HG02970 (cell line): Measurements from ENCODE around the gene AGPAT2.

Source experiments
- ATAC-seq: cut with Tn5 transposase; IDR thresholded peaks from one replicate; pipeline ENCODE4 v1.9.1; 2021; ENCODE audit warnings: mild to moderate bottlenecking, moderate library complexity, moderate number of reproducible peaks; ENCODE audit not compliant: unreplicated experiment, low FRiP score

AGPAT2 gene

DNA sequence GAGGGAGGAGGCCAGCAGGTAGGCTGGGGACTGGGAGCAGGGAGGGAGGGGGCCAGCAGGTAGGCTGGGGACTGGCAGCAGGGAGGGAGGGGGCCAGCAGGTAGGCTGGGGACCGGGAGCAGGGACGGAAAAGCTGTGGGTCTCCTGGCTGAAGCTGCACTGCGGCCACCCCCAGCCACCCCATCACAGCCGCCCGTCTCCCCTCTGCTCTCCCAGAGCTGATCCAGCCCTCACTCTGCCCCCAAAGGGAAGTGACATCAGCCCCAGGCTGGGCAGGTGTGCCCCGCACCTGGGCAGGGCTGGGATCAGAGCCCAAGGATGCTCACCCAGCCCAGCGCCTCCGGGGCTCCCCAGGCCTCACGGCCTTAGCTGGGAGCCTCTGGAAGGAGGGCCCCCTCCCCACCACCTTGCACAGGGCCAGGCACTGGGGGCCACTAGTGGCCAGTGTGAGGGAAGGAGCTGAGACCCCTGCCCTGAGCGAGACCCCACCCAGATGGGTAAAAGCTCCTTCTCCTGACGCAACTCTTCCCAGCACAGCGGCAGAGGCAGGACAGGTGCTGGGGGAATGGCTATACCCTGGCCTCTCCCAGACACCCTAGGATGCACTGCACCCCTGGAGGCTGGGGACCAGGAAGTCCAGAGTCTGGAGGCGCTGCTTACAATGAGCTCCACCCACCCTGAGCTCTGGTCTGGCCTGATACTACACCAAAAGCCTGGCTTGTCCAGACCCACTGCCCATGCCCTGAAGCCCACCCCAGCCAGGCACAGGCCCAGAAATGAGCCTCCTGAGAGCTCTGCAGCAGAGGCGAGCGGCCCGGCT, 11.6 kb downstream of the AGPAT2 start:
- ATAC-seq, result no peak

- no peak for ATAC-seq
These were observed 12.4 kb downstream of the AGPAT2 start for GRCh38 chr9:136674786-136675349.

GRCh38 chr9:136673975-136674785, 13.1 kb downstream of the AGPAT2 start:
- no peak for ATAC-seq

DNA sequence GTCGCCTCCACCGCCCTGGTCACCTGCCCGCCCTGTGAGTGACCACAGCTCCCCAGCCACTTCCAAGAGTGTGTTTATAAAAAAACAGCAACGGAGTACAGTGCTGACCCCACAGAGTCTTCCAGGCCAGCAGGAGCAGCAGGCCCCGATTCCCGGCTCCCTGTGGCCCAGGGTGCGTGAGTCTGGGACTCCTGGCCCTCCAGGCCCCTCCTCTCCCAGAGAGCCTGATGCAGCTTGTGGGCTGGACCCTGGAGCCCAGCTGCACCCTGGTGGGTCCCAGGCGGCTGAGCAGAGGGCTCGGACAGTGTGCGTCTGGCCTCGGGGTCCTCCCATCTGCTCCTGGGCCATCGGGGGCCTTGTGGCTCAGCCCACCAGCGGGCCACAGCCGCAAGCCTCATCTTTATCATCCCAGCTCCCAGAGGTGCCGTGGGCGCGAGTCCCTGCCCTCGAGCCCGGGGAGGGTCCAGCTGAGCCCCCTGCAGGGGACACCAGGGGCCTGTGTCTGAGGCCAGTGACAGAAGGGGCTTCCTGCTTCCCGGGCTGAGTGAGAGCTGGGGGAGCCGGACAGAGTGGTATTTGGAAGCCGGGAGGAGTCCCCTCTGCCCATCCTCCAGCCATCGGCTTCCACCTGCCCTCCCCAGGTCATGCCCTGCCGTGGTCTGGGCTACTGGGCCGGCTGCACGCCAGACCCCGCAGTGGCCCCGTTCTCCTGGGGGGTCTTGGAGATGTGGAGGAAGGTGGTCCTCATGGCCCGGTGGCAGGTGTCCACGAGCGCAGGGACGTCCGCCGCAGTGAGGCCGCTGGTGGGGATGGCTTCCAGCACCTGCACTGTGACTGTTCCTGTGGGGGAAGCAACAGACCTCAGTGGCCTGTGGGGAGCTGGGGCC, 13.9 kb downstream of the AGPAT2 start:
- ATAC-seq, result no peak

DNA sequence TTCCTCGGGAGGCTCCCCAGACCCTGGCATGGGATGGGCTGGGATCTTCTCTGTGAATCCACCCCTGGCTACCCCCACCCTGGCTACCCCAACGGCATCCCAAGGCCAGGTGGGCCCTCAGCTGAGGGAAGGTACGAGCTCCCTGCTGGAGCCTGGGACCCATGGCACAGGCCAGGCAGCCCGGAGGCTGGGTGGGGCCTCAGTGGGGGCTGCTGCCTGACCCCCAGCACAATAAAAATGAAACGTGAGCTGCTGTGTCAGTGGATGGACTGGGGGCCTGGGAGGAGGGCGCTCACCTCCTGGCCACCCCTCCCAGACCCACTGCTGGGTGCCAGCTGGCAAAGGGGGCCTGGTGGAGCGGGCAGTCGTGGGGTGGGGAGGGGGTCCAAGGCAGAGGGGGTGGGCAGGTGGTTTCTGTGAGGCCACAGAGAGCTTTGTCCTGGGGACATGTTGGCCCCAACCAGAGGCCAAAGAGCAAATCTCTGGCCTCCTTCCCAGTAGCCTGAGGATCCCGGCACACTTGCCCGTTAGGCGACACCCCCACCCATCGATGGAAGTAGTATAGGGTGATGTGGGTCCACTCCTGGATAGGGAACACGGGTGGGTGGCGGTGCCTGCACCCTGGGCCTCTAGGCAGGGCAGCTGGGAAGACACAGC, 14.7 kb downstream of the AGPAT2 start:
- no peak for ATAC-seq

GRCh38 chr9:136671646-136672430, 15.4 kb downstream of the AGPAT2 start:
- no peak for ATAC-seq

- ATAC-seq, result no peak
These were observed 16.0 kb downstream of the AGPAT2 start for GRCh38 chr9:136671254-136671614.

- no peak for ATAC-seq
These were observed 16.5 kb downstream of the AGPAT2 start for GRCh38 chr9:136670576-136671253.

DNA sequence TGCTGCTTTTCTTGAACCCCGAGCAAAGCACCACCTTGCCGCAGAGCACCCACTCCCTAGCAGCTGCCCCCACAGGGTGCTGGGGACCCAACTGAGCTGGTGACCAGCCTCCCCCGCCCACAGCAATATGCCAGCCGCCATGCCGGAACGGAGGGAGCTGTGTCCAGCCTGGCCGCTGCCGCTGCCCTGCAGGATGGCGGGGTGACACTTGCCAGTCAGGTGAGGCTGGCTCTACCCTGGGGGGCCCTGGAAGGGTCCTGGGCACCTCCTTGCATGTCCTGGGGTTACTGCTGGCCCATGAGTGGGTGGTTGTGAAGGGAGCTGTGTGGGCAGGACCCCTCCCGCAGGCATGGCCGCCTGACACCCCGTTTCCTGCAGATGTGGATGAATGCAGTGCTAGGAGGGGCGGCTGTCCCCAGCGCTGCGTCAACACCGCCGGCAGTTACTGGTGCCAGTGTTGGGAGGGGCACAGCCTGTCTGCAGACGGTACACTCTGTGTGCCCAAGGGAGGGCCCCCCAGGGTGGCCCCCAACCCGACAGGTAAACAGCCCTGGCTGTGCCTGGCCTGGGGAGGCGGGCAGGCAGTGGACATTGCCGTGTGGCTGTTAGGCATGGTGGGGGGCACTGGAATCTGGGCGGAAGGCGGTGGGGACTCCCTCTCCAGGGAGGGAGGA, 17.3 kb downstream of the AGPAT2 start:
- no peak for ATAC-seq

DNA sequence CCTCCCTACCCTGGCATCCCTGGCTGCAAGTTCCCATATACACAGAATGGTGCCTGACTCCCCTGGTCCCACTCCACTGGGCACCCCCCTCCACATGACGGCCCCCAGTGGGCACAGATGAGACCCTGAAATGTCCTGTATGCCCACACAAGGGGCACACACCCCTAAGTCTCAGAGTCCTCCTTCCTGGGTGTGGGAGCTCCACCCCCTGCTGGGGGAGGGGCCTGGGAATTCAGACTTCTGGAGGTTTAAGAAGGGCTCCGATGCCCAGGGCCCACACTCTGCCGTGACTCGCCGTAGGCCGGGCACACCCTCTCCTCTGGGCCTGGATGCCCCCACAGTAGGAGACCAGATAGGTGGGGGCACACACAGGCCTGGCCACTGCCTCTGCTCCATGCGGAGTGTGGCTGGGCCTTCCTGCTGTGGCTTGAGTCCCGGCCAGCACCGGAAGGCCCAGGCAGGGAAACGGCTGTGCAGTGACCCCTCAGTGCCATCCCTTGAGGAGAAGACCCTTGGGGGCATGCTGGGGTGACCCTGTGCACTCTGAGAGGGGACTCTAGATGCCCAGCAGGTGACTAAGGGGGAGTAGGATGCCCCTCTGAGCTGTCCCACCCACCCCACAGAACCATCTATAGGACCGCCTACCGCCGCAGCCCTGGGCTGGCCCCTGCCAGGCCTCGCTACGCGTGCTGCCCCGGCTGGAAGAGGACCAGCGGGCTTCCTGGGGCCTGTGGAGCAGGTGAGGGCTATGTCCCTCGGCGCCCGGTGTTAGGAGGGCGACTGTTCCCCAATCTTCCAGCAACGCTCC, 18.1 kb downstream of the AGPAT2 start:
- no peak for ATAC-seq

DNA sequence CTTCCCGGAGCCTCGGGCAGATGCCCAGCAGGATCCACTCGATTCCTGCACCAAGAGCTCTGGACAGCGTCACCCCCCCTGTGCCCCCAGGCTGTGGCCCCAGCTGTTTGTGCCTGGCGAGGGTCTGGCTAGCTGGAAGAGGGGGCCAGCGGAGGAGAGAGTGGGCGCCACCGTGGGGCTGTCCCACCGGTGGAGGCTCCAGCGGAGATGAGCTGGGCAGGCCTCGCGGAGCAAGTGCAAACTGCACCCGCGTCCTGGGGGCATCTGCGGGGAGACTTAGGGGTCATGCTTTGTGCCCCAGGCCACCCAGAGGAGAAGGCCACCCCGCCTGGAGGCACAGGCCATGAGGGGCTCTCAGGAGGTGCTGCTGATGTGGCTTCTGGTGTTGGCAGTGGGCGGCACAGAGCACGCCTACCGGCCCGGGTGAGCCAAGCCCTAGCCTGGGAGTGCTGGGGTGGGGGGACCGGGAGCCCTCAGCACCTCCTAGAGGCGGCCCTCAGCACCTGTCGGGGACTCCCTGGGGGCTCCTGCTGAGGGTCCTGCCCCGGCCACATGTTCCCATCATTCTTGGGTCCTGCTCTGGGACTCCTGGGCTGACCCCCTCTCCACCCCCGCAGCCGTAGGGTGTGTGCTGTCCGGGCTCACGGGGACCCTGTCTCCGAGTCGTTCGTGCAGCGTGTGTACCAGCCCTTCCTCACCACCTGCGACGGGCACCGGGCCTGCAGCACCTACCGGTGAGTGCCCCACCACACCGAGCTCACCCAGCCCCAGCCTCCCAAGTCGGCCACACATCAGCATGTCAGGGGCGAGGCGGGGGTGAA, 19.1 kb downstream of the AGPAT2 start:
- no peak for ATAC-seq

DNA sequence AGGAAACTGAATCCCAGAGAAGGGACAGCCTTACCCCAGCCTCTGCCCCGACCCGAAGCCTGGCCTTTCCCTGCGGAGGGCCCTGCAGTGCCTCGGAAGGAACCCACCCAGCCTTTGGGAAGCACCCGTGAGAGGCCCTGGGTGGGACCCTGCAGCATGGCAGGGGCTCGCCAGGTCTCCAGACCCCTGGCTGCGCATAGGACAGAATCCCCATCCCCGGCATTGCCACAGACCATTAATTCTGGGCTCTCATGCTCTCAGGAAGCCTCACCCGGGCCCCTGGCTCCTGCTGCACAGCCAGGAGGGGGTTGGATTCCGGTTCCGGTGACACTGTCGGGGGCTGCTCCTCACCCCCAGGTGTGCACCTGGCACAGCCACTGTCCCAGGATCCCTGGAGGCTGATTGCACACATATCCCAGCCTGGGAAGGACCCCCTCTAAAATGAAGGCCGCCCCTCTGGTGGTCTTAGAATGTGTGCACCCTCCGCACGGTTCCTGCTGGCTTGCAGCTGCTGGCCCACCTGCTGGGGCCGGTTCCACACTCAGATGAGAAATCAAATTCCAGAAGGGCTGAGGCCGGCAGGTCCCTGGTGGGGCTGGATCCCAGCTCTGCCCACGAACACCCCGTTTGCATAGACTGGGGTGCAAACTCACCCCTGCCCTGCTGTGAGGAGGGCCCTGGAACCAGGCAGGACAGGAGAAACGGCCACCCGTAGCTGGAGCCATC, 19.9 kb downstream of the AGPAT2 start:
- ATAC-seq, result no peak

DNA sequence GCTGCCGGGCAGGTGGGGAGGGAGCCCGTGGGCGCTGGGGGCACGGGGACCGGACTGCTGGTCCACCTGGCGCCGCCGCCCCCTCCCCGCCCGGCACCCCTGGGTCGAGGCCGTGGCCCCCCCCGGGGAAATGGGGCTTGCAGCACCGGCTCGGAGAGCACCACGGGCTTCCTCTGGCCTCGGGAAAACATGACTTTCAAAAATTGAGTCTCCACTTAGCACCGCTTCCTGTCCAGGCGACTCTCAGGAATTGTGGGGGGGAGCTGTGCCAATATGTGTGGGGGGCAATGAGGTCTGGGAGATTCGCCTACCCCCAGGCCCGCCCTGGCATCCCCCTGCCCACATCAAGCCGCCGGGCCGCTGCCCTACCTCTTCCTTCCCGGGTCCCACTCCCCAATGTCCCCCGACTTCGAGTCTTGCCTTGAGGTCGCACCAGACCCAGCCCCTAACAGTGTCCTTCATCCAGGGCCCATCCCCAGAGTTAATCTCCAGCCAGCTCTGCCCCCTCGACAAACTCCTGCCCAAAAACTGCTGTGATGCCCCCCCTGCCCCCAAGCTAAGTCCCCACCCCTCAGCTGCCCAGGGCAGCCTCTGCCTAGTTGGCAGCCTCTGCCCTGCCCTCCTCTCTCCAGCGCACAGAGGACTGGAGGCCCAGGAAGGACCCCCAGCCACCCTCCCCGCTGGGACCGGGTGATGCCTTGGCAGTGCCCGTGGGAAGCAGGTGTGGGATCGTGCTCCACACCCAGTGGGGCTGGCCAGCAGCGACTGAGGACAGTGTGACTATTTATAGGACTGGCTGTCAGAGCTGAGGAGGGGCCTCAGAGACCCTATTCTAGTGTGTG, 20.7 kb downstream of the AGPAT2 start:
- no peak for ATAC-seq

- no peak for ATAC-seq
These were observed 21.4 kb downstream of the AGPAT2 start for GRCh38 chr9:136665704-136666371.
